Activated CD4-positive, alpha-beta T cell treated with anti-CD3 and anti-CD28 coated beads, Interleukin-2, amount 10 ng/mL, durations not matched to agents 24 days and 14 days (primary cell): ENCODE data around the gene HEATR3. TPM values are rescaled to one million over a fixed set of nuclear protein-coding genes. Genes with fewer than 3 reads are reported as not detected.
"Not testable (repeated sequence)": the region's sequence is repeated elsewhere in the genome, so short reads cannot be mapped to it uniquely, and the experiment has no call there.

ENCODE experiments used
- DNase-seq: peaks from one replicate; pipeline ENCODE4 v3.0.0; 2022
- H3K27ac Mint-ChIP-seq: one replicate; pipeline ENCODE4 v1.8.0; 2022; ENCODE audit warnings: mild to moderate bottlenecking, mixed read lengths
- H3K27me3 Mint-ChIP-seq: one replicate; pipeline ENCODE4 v1.8.0; 2022; ENCODE audit warnings: mixed read lengths
- H3K36me3 Mint-ChIP-seq: one replicate; pipeline ENCODE4 v1.8.0; 2022; ENCODE audit warnings: low read depth, mild to moderate bottlenecking, mixed read lengths
- H3K4me1 Mint-ChIP-seq: one replicate; pipeline ENCODE4 v1.8.0; 2021; ENCODE audit warnings: mixed read lengths
- H3K4me3 Mint-ChIP-seq: one replicate; pipeline ENCODE4 v1.8.0; 2022; ENCODE audit warnings: mild to moderate bottlenecking, moderate library complexity, mixed read lengths
- H3K9me3 Mint-ChIP-seq: one replicate; pipeline ENCODE4 v1.8.0; 2021; ENCODE audit warnings: mixed read lengths
- intact Hi-C: fragments of 100-400 bp; cut with micrococcal nuclease; formaldehyde crosslinking; loops from one replicate; pipeline ENCODE4 v1.15.1; 2023
- total RNA-seq: library from RNA; stranded (reverse); gene quantifications from 2 replicates; pipeline ENCODE4 v1.2.3, GENCODE V29; 2022

The HEATR3 gene
- total RNA-seq, 1 donor from 2014 or later, result 29.2 TPM

GRCh38 chr16:50132571-50132970, 66.8 kb downstream of the HEATR3 start:
- DNase-seq, H3K36me3 Mint-ChIP-seq, H3K4me1 Mint-ChIP-seq, H3K9me3 Mint-ChIP-seq, H3K4me3 Mint-ChIP-seq, H3K27ac Mint-ChIP-seq, intact Hi-C loops, H3K27me3 Mint-ChIP-seq: not testable (repeated sequence)

- intact Hi-C loops, result no loop called here
- no peak overlapping the region for H3K27ac Mint-ChIP-seq
- H3K9me3 Mint-ChIP-seq, result no peaks in the 10 kb centered on the region
- no peaks in the 10 kb centered on the region for H3K4me1 Mint-ChIP-seq
- H3K27me3 Mint-ChIP-seq, result peaks cover 7% of the 10 kb centered on the region
- DNase-seq, result no peak
- H3K36me3 Mint-ChIP-seq, result no peaks in the 10 kb centered on the region
- no peak overlapping the region for H3K4me3 Mint-ChIP-seq
Measured at GRCh38 chr16:50133214-50133613, 67.4 kb downstream of the HEATR3 start.

GRCh38 chr16:50136399-50136798, 70.6 kb downstream of the HEATR3 start:
- H3K4me1 Mint-ChIP-seq, result no peaks in the 10 kb centered on the region
- DNase-seq, result no peak
- H3K27ac Mint-ChIP-seq, result no peak overlapping the region
- no peak overlapping the region for H3K4me3 Mint-ChIP-seq
- H3K9me3 Mint-ChIP-seq, result no peaks in the 10 kb centered on the region
- no peaks in the 10 kb centered on the region for H3K36me3 Mint-ChIP-seq
- peaks cover 7% of the 10 kb centered on the region for H3K27me3 Mint-ChIP-seq
- intact Hi-C loops, result no loop called here

- Mint-ChIP-seq H3K27me3 (peaks cover 3% of the 10 kb centered on the region), H3K4me3 (no peak overlapping the region), H3K4me1 (no peaks in the 10 kb centered on the region), H3K36me3 (no peaks in the 10 kb centered on the region), H3K9me3 (no peaks in the 10 kb centered on the region), H3K27ac (no peak overlapping the region)
- DNase-seq, result no peak
- intact Hi-C loops, result no loop called here
Measured at GRCh38 chr16:50137268-50137667, 71.5 kb downstream of the HEATR3 start.

- no peak for DNase-seq
- Mint-ChIP-seq H3K4me3 (no peak overlapping the region), H3K9me3 (no peaks in the 10 kb centered on the region), H3K36me3 (no peaks in the 10 kb centered on the region), H3K4me1 (no peaks in the 10 kb centered on the region), H3K27ac (no peak overlapping the region), H3K27me3 (peaks cover 3% of the 10 kb centered on the region)
- intact Hi-C loops, result no loop called here
Measured at GRCh38 chr16:50139580-50139979, 73.8 kb downstream of the HEATR3 start.

- H3K27ac Mint-ChIP-seq, result no peak overlapping the region
- no peaks in the 10 kb centered on the region for H3K36me3 Mint-ChIP-seq
- DNase-seq, result no peak
- no peaks in the 10 kb centered on the region for H3K4me1 Mint-ChIP-seq
- no peaks in the 10 kb centered on the region for H3K27me3 Mint-ChIP-seq
- no peaks in the 10 kb centered on the region for H3K9me3 Mint-ChIP-seq
- intact Hi-C loops, result no loop called here
- no peak overlapping the region for H3K4me3 Mint-ChIP-seq
Measured at GRCh38 chr16:50144211-50144610, 78.4 kb downstream of the HEATR3 start.

- no peak overlapping the region for H3K4me3 Mint-ChIP-seq
Measured at GRCh38 chr16:50146479-50147435, 81.0 kb downstream of the HEATR3 start.

GRCh38 chr16:50151322-50151721, 85.6 kb downstream of the HEATR3 start:
- H3K4me3 Mint-ChIP-seq, result no peak overlapping the region
- no peaks in the 10 kb centered on the region for H3K9me3 Mint-ChIP-seq
- intact Hi-C loops, result loop anchor here (5.0 kb wide), 4 partner anchors 49 to 591 kb away; partner anchors contain the start of gene CYLD
- H3K4me1 Mint-ChIP-seq, result peaks cover 22% of the 10 kb centered on the region
- no peaks in the 10 kb centered on the region for H3K27me3 Mint-ChIP-seq
- DNase-seq, result peak; percentile 57
- H3K36me3 Mint-ChIP-seq, result peaks cover 4% of the 10 kb centered on the region
- no peak overlapping the region for H3K27ac Mint-ChIP-seq

More at GRCh38 chr16:50146479-50147435, 81.0 kb downstream of the HEATR3 start:
- DNase-seq, result no peak
- Mint-ChIP-seq H3K27me3 (no peaks in the 10 kb centered on the region), H3K4me1 (peaks cover 2% of the 10 kb centered on the region), H3K36me3 (no peaks in the 10 kb centered on the region), H3K27ac (no peak overlapping the region), H3K9me3 (no peaks in the 10 kb centered on the region)
- intact Hi-C loops, result no loop called here

GRCh38 chr16:50151756-50152155, 86.0 kb downstream of the HEATR3 start:
- DNase-seq, result peak; percentile 62
- intact Hi-C loops, result loop anchor here (1.0 to 5.0 kb wide), 6 partner anchors 30 to 591 kb away; partner anchors contain the start of gene CYLD
- H3K4me1 Mint-ChIP-seq, result peaks cover 25% of the 10 kb centered on the region
- H3K4me3 Mint-ChIP-seq, result peak overlapping the region; percentile 88
- no peaks in the 10 kb centered on the region for H3K9me3 Mint-ChIP-seq
- H3K27ac Mint-ChIP-seq, result peak overlapping the region; percentile 94
- H3K27me3 Mint-ChIP-seq, result no peaks in the 10 kb centered on the region
- peaks cover 6% of the 10 kb centered on the region for H3K36me3 Mint-ChIP-seq

- Mint-ChIP-seq H3K27me3 (no peaks in the 10 kb centered on the region), H3K4me1 (peaks cover 30% of the 10 kb centered on the region), H3K36me3 (peaks cover 9% of the 10 kb centered on the region), H3K9me3 (no peaks in the 10 kb centered on the region), H3K4me3 (peak overlapping the region; percentile 88), H3K27ac (peak overlapping the region; percentile 94)
- DNase-seq, result peak; percentile 93
- intact Hi-C loops, result loop anchor here (1.0 to 5.0 kb wide), 6 partner anchors 31 to 590 kb away; partner anchors contain the start of gene CYLD
Measured at GRCh38 chr16:50152351-50152806, 86.6 kb downstream of the HEATR3 start.

GRCh38 chr16:50152807-50153595, 87.2 kb downstream of the HEATR3 start, which contains the start of gene TENT4B:
Gene TENT4B, plus strand, starts transcription at chr16:50153306. Its CDS starts 316 bp downstream, at chr16:50153622.
- peaks cover 30% of the 10 kb centered on the region for H3K4me1 Mint-ChIP-seq
- H3K9me3 Mint-ChIP-seq, result no peaks in the 10 kb centered on the region
- H3K4me3 Mint-ChIP-seq, result peak within 1 kb of the TSS; percentile 88
- intact Hi-C loops, result loop anchor here (1.0 to 5.0 kb wide), 7 partner anchors 32 to 589 kb away; partner anchors contain the start of genes CNEP1R1 and CYLD
- H3K27ac Mint-ChIP-seq, result peak within 1 kb of the TSS; percentile 94
- H3K36me3 Mint-ChIP-seq, result peaks cover 9% of the 10 kb centered on the region
- no peaks in the 10 kb centered on the region for H3K27me3 Mint-ChIP-seq
- DNase-seq, result peak; percentile 97

- intact Hi-C loops, result loop anchor here (1.0 to 5.0 kb wide), 6 partner anchors 52 to 588 kb away; partner anchors contain the start of genes BRD7, CNEP1R1 and CYLD
- Mint-ChIP-seq H3K36me3 (peaks cover 12% of the 10 kb centered on the region), H3K27ac (peak overlapping the region; percentile 55), H3K9me3 (no peaks in the 10 kb centered on the region), H3K27me3 (no peaks in the 10 kb centered on the region), H3K4me3 (peak overlapping the region; percentile 83), H3K4me1 (peaks cover 36% of the 10 kb centered on the region)
- DNase-seq, result no peak
Measured at GRCh38 chr16:50153596-50154419, 88.0 kb downstream of the HEATR3 start.
